Measurements from ENCODE around the gene CFAP61.

CFAP61 gene

GRCh38 chr20:20034486-20034885, 17.8 kb upstream of the CFAP61 start:
- no peak for DNase-seq (ENCODE audit: low read depth, low spot score)
- H3K27ac ChIP-seq: no peak overlapping the region

DNA sequence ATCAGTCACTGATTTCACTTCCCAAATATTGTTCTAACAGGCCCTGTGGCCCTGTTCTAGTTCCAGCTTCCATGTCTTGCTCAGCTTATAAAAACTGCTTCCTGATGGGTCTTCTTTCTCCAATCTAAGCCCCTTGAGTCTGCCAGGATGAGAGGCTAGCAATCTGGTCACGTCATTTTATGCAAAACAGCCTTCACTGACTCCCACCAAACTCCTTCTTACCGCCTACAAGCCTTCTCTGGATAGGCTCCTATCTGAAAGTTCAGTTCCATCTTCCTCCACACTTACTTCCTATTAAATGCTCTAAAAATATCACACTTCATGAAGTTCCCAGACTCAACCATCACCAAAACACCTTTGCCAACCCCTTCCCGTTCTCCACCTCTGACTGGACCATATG, 15.6 kb upstream of the CFAP61 start:
- no peak overlapping the region for H3K27ac ChIP-seq

GRCh38 chr20:20037960-20038359, 14.4 kb upstream of the CFAP61 start:
- H3K27ac ChIP-seq: no peak overlapping the region
- DNase-seq (ENCODE audit: low read depth, low spot score): no peak

More for the DNA sequence above, 15.6 kb upstream of the CFAP61 start:
- DNase-seq (ENCODE audit: low read depth, low spot score): no peak

- no peak for DNase-seq (ENCODE audit: low read depth, low spot score)
- no peak overlapping the region for H3K27ac ChIP-seq
These were observed 13.7 kb upstream of the CFAP61 start for GRCh38 chr20:20038586-20038985.

GRCh38 chr20:20039752-20040387, 12.5 kb upstream of the CFAP61 start:
- DNase-seq (ENCODE audit: low read depth, low spot score): no peak
- H3K27ac ChIP-seq: no peak overlapping the region

DNA sequence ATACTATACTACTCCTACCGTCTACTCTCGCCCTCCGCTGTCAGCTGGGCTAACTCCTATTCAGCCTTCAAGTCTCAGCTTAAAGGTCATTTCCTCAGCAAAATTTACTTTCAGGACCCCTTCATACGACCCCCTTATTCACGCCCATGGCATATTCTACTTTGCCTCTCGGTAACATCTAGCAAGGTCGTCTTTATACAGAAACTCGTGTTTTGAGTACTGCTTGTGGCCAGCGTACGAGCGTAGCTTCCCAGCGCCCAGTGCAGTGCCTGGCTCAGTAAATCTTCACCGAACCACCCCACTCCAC, 612 bp upstream of the CFAP61 start:
- H3K27ac ChIP-seq: peak overlapping the region; percentile 80
- DNase-seq (ENCODE audit: low read depth, low spot score): no peak

GRCh38 chr20:20060234-20060998, 8.1 kb downstream of the CFAP61 start:
- H3K27ac ChIP-seq: no peak overlapping the region
- DNase-seq (ENCODE audit: low read depth, low spot score): no peak

GRCh38 chr20:20063941-20064702, 11.8 kb downstream of the CFAP61 start:
- no peak overlapping the region for H3K27ac ChIP-seq
- DNase-seq (ENCODE audit: low read depth, low spot score): no peak

DNA sequence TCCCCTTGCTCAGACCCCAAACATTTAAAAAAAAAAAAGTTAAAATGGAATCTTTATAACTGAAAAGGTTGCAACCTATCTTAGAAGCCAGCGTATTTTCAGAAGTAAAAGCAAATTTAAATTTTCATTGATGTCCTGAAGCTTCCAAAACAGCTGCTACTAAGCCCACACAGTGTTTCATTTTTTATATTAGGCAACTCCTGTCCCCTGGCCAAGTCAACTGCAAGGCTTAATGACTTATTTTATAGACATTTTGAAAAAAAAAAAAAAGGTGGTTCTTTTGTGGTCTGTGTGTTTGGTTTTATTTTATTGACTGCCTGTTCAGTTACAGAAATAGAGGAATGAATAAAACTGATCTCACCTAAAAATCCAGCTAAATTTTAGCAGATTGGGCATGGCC, 13.0 kb downstream of the CFAP61 start:
- H3K27ac ChIP-seq: no peak overlapping the region
- DNase-seq (ENCODE audit: low read depth, low spot score): no peak

- no peak for DNase-seq (ENCODE audit: low read depth, low spot score)
- H3K27ac ChIP-seq: no peak overlapping the region
These were observed 18.8 kb downstream of the CFAP61 start for GRCh38 chr20:20070871-20071726.

- DNase-seq (ENCODE audit: low read depth, low spot score): no peak
- no peak overlapping the region for H3K27ac ChIP-seq
These were observed 21.6 kb downstream of the CFAP61 start for GRCh38 chr20:20073801-20074371.

- H3K27ac ChIP-seq: no peak overlapping the region
- DNase-seq (ENCODE audit: low read depth, low spot score): no peak
These were observed 22.7 kb downstream of the CFAP61 start for GRCh38 chr20:20075032-20075431.

DNA sequence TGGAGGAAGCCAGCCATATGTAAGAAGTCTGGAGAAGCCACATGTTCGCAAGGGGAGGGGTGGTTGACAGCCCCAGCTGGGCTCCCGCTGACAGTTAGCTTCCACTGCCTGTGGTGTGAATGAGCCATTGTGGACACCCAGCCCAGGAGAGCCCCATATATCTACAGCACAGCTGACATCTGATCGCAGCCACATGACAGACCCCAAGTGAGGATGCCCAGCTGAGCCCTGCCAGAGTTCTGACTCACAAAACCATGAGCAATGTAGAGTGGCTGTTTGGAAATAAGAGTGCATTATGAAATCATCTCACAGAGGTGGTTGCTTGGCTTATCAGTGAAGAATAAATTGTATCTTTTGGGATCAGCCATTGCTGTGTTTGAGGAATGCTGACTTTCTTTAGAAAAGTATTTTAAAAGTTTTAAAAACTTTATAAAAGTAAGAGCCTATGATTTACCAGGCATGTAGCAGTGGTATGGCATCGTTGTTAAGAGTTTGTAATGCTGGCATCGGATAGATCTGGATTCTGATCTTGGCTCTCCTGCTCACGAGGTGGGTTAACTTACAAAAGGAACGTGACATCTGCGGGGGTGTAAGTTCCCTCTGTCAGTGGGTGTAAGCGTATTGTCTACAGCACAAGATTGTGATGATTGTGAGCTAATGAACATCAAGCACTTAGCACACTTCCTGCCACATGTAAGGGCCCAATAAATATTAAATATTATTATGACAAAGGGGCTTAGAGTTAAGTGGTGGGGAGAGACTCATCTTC, 24.1 kb downstream of the CFAP61 start:
- no peak for DNase-seq (ENCODE audit: low read depth, low spot score)
- H3K27ac ChIP-seq: no peak overlapping the region

DNA sequence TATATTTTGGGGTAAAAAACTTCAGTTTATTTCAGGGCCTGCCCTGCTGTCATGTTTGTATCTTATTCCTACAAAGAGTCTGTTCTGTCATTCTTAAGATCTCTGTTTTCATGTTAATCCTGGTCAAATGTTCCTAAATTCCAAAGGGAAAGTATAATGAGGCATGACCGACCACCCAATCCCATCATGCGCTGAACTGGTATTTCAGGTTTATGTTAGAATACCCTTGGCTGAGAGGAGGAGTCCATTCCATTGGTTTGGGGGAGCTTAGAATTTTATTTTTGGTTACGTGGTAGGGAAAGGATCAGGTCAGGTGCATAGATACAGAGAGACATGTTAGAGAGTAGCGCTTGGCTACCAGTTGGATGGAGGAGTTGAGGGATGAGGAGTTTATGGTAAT, 25.7 kb downstream of the CFAP61 start:
- H3K27ac ChIP-seq: no peak overlapping the region
- no peak for DNase-seq (ENCODE audit: low read depth, low spot score)

DNA sequence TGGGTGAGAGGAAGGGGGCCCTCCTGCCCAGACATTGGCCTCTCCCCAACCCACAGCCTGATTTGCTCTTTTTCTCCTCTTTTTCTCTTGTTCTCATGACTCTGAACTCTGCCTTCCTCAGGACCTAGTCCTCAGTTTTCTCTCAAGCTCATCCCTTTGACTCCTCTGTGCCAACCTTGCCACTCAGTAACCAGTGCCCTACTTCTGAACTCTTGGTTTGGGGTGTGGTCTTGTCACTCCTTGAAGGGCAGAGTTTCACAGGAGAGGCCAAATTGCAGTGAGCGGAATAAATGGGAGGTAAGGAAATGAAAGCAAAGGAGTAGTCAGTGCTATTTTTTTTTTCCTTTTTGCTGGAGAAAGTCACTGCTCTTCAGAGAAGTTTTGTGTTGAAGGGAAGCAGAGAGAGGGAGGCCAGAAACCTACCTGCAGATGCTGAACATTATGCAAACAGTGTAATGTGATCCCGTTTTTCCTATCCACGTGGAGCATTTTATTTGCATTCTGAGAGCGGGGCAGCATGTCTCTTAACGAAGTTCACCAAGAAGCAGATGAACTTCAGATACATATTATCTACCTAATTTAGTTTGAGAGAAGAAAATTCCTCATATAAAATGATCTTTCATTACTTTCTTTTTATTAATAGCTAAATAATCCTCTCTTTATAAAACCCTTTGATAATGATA, 26.9 kb downstream of the CFAP61 start:
- H3K27ac ChIP-seq: no peak overlapping the region
- DNase-seq (ENCODE audit: low read depth, low spot score): no peak

DNA sequence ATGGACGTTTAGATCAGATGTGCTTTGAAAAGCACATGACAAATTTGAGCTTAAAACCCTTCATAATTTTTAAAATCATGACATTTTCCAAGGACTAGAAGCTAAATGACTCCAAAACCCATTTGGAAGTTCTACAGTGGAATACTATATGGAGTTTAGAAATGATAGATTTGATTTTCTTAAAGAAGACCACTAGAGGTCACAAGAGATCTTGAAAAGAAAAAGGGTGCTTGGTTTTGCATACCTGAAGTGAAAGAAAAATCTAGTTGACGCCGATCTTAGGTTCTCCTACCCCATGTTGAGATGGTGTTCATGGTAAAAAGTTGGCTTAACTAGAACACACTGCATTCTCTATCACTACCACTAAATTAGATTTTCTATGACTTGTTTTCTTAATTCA, 31.5 kb downstream of the CFAP61 start:
- no peak for DNase-seq (ENCODE audit: low read depth, low spot score)
- no peak overlapping the region for H3K27ac ChIP-seq

DNA sequence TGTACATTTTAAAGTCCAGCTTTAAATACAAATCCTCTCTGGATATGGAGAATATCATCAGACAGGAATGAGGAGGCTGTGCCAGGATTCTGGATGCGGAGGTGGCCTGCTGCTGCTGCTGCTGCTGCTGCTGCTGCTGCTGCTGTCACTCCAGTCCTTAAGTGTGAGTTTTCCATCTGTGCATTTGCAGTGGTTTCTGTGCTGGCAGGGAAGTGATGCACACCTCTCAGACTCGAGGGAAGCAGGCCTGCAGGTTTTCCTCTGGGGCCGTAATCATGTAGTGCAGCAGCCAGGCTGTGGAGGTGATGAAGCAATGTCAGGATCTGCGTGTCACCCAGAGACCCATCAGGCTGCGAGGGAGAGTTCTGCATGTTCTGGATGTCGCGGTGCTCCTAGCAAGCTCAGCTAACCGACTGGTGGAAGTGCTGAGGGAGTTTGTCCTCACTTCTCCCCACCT, 32.0 kb downstream of the CFAP61 start:
- no peak overlapping the region for H3K27ac ChIP-seq
- no peak for DNase-seq (ENCODE audit: low read depth, low spot score)

- DNase-seq (ENCODE audit: low read depth, low spot score): no peak
- H3K27ac ChIP-seq: peak overlapping the region; percentile 39
These were observed 32.7 kb downstream of the CFAP61 start for GRCh38 chr20:20085071-20085470.

DNA sequence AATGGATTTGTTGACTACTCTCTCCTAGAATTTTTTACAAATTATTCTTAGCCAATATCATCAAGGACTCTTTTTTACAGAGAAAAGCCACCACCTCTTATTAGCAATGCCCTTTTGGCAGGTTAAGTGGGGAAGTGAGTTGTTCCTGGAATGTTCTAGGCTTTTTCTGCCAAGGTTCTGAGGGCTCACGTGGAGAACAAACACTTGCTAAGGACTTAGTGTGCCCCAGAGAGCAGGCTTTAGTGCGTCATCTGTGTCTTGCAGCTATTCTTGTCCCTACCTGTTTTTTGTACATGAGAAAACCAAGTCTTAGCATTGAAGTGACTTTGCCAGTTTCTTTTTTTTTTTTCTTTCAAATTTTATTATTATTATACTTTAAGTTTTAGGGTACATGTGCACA, 33.5 kb downstream of the CFAP61 start:
- peak; percentile 52 for DNase-seq (ENCODE audit: low read depth, low spot score)
- H3K27ac ChIP-seq: peak overlapping the region; percentile 39

All from epithelial cell of prostate (primary cell).